ENCODE measurements around the gene SAMD7.
A peak's percentile ranks its signal among the peaks of the same experiment; 100 is the strongest.

SAMD7 gene

DNA sequence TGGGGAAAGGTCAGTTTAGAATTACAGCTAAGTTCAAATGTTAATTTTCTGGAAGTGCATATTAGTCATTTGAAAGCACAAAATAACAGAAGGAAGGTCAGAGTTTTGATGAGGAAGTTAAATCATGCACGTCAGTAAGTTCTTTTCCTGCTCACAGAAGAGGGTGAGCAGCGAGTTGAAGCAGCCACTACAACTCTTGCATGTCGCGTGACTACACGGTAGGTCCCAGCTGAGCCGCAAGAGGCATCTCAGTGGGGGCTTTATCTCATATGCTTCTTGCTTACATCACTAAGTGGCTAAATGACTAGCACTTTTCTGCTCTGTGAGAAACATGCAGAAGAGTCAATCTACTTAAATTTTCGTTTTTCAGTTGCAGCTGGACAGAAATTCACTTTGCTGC, 33.9 kb downstream of the SAMD7 start:
- H3K4me3 ChIP-seq (ENCODE audit: control insufficient read depth, low read depth, low read length), result no peak overlapping the region
- peak; percentile 4 for DNase-seq (ENCODE audit: low read depth)
- no peak for TF ChIP-seq CTCF (conservative IDR thresholded peaks at IDR 0.05; ENCODE audit: control insufficient read depth, insufficient read depth, low read depth, low read length)

DNA sequence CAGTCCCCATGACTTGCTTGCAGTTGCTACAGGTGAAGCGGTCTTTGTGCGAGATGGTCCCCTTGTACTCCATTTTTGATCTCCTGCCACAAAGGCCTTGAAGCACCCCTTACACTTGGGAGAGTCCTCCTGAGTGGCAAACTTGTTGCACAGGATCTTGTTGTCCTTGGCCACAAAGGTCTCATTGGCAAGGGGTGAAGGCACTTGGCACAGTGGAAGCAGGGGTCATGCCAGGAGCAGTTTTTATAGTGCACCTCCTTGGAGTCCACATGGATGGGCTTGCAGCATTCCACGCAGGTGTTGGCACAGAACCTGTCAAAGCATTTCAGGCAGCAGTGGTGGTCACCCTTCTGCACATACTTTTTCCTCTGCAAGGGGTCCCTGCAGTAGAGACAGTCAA, 35.0 kb downstream of the SAMD7 start:
- no peak overlapping the region for H3K4me3 ChIP-seq (ENCODE audit: control insufficient read depth, low read depth, low read length)
- no peak for TF ChIP-seq CTCF (conservative IDR thresholded peaks at IDR 0.05; ENCODE audit: control insufficient read depth, insufficient read depth, low read depth, low read length)
- DNase-seq (ENCODE audit: low read depth), result no peak

DNA sequence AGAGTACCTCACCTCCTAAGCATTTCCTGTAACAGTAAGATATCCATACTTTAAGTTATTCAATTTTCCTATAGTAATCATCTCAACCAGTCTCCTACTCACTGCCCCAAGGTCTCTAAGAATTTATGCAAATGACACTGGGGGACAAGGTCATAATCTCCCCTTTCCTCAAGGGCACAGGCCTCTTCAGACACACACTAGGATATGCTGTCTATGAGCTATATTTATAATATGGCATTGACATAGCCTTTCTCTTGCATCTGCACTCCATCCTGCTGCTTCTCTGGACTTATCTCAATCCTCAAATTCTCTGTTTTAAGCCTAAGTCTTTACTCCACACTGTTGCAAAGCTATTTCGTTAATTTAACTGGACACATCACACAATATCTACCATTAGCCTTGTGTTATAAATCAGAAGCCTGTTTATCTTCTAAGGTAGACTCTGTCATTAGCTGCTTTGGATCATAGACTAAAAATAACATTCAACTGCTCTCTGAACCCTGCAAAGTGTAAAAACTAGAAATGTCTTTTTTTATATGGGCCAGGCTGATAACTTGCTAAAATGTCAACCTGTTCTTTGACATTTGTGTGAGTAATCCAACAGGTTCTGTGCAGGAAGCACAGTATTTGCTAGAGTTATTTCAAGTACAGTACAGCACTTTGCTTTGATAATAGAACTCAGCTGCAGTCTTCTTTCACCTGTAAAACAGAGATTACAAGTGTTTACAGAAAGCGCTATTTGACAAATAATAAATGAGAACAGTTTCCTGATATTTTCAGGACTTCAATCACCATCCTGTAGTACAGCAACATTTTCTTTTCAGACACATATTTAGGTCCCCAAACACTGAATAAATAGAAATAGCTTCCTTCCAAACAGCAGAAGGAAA, 37.4 kb downstream of the SAMD7 start:
- no peak for TF ChIP-seq CTCF (conservative IDR thresholded peaks at IDR 0.05; ENCODE audit: control insufficient read depth, insufficient read depth, low read depth, low read length)
- H3K4me3 ChIP-seq (ENCODE audit: control insufficient read depth, low read depth, low read length), result no peak overlapping the region
- no peak for DNase-seq (ENCODE audit: low read depth)

DNA sequence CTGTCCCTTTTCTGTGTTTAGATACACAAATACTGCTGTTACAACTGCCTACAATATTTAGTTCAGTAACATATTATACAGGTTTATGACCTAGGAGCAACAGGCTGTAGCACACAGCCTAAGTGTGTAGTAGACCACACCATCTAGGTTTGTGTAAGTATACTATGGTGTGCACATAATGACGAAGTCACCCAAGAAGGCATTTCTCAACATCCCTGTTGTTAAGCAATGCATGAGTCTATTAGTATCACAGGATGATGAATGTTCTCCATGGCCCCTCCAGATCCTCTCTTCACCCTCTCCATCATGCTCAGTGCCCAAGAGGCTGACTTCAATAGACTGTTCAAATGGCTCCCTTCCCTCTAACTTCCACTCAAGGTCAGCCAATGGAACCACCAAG, 40.7 kb downstream of the SAMD7 start:
- peak; percentile 39 for DNase-seq (ENCODE audit: low read depth)
- no peak for TF ChIP-seq CTCF (conservative IDR thresholded peaks at IDR 0.05; ENCODE audit: control insufficient read depth, insufficient read depth, low read depth, low read length)
- no peak overlapping the region for H3K4me3 ChIP-seq (ENCODE audit: control insufficient read depth, low read depth, low read length)

GRCh38 chr3:169953462-169954141, 42.2 kb downstream of the SAMD7 start:
- no peak for DNase-seq (ENCODE audit: low read depth)

More at GRCh38 chr3:169953462-169954141, 42.2 kb downstream of the SAMD7 start:
- no peak overlapping the region for H3K4me3 ChIP-seq (ENCODE audit: control insufficient read depth, low read depth, low read length)
- no peak for TF ChIP-seq CTCF (conservative IDR thresholded peaks at IDR 0.05; ENCODE audit: control insufficient read depth, insufficient read depth, low read depth, low read length)

Data from fibroblast of mammary gland (primary cell).